Mesenchymal stem cell (in vitro differentiated cells and primary cell): ENCODE measurements around the gene CMYA5.

Experiments used
- DNase-seq: peaks from one replicate; pipeline ENCODE4 v3.0.0-alpha.2; 2013
- H2AFZ ChIP-seq: one replicate; pipeline ENCODE4 v1.6.1; 2013; ENCODE audit warnings: low read depth, mild to moderate bottlenecking, control low read depth, inconsistent platforms, low read length, moderate library complexity
- H2AK5ac ChIP-seq: 2 replicates; pipeline ENCODE4 v1.6.1; 2013; ENCODE audit warnings: low read length, moderate library complexity, mild to moderate bottlenecking, inconsistent platforms; ENCODE audit not compliant: severe bottlenecking
- H2BK120ac ChIP-seq: one replicate; pipeline ENCODE4 v1.6.1; 2013; ENCODE audit warnings: low read depth, mild to moderate bottlenecking, inconsistent platforms, low read length, moderate library complexity
- H2BK12ac ChIP-seq, 2 experiments: one replicate each; pipeline ENCODE4 v1.6.1; 2013; ENCODE audit warnings: inconsistent platforms in 2 of 2, low read length in 2 of 2, mild to moderate bottlenecking in 2 of 2, moderate library complexity in 2 of 2, control low read depth in 1 of 2
- H2BK15ac ChIP-seq: one replicate; pipeline ENCODE4 v1.6.1; 2013; ENCODE audit warnings: mild to moderate bottlenecking, low read depth, inconsistent platforms; ENCODE audit not compliant: poor library complexity, severe bottlenecking
- H2BK5ac ChIP-seq: 2 replicates; pipeline ENCODE4 v1.6.1; 2013; ENCODE audit warnings: low read depth, mild to moderate bottlenecking, low read length, control low read depth, inconsistent platforms; ENCODE audit not compliant: poor library complexity, severe bottlenecking
- H3K14ac ChIP-seq, 2 experiments: one replicate each; pipeline ENCODE4 v1.6.1; 2013; ENCODE audit warnings: inconsistent platforms in 2 of 2, low read length in 2 of 2, control low read depth in 1 of 2, mild to moderate bottlenecking in 1 of 2, moderate library complexity in 1 of 2
- H3K18ac ChIP-seq, 2 experiments: one replicate each; pipeline ENCODE4 v1.6.1; 2013; ENCODE audit warnings: inconsistent platforms in 2 of 2, low read length in 2 of 2, control low read depth in 1 of 2, low read depth in 1 of 2, mild to moderate bottlenecking in 1 of 2
- H3K23ac ChIP-seq, 2 experiments: one replicate each; pipeline ENCODE4 v1.6.1; 2013; ENCODE audit warnings: inconsistent platforms in 2 of 2, low read length in 2 of 2, mild to moderate bottlenecking in 2 of 2, moderate library complexity in 2 of 2, control low read depth in 1 of 2
- H3K27ac ChIP-seq: 2 replicates; pipeline ENCODE4 v1.5.1; 2013; ENCODE audit warnings: mild to moderate bottlenecking, moderate library complexity, low read length, control low read depth, inconsistent platforms; ENCODE audit not compliant: poor library complexity, severe bottlenecking
- H3K27me3 ChIP-seq, 2 experiments: 2 replicates each; pipeline versions ENCODE4 v1.6.1 to v1.7.0; 2013; ENCODE audit warnings: low read length in 2 of 2, mild to moderate bottlenecking in 2 of 2, moderate library complexity in 2 of 2, control low read depth in 1 of 2, inconsistent platforms in 1 of 2; ENCODE audit not compliant: control insufficient read depth in 1 of 2, insufficient read depth in 1 of 2
- H3K36me3 ChIP-seq, 2 experiments: 2 replicates each; pipeline versions ENCODE4 v1.6.1 to v1.7.0; 2013; ENCODE audit warnings: low read length in 2 of 2, control low read depth in 1 of 2, inconsistent platforms in 1 of 2, low read depth in 1 of 2, mild to moderate bottlenecking in 1 of 2; ENCODE audit not compliant: insufficient read depth in 2 of 2, control insufficient read depth in 1 of 2
- H3K4ac ChIP-seq, 2 experiments: one replicate each; pipeline ENCODE4 v1.6.1; 2013; ENCODE audit warnings: inconsistent platforms in 2 of 2, low read length in 2 of 2, mild to moderate bottlenecking in 2 of 2, moderate library complexity in 2 of 2, control low read depth in 1 of 2, low read depth in 1 of 2
- H3K4me1 ChIP-seq: 2 replicates; pipeline ENCODE4 v1.6.1; 2013; ENCODE audit warnings: low read depth, low read length, control low read depth; ENCODE audit not compliant: control insufficient read depth, insufficient read depth
- H3K4me2 ChIP-seq: 2 replicates; pipeline ENCODE4 v1.6.1; 2013; ENCODE audit warnings: low read length, mild to moderate bottlenecking, inconsistent platforms; ENCODE audit not compliant: poor library complexity, severe bottlenecking
- H3K4me3 ChIP-seq, 2 experiments: 2 replicates each; pipeline versions ENCODE4 v1.5.1 to v1.7.0; 2013; ENCODE audit warnings: low read length in 2 of 2, mild to moderate bottlenecking in 2 of 2, control low read depth in 1 of 2, low read depth in 1 of 2; ENCODE audit not compliant: insufficient read depth in 1 of 2
- H3K79me1 ChIP-seq: replicated peaks from 2 replicates; pipeline ENCODE4 v1.6.1; 2013; ENCODE audit warnings: mild to moderate bottlenecking, control low read depth, low read length, inconsistent platforms; ENCODE audit not compliant: poor library complexity, severe bottlenecking
- H3K9ac ChIP-seq: 2 replicates; pipeline ENCODE4 v1.7.0; 2013; ENCODE audit warnings: mild to moderate bottlenecking, low read length, moderate library complexity
- H3K9me3 ChIP-seq: 2 replicates; pipeline ENCODE4 v1.7.0; 2013; ENCODE audit warnings: mild to moderate bottlenecking, low read length; ENCODE audit not compliant: control insufficient read depth
- H4K8ac ChIP-seq: one replicate; pipeline ENCODE4 v1.6.1; 2013; ENCODE audit warnings: inconsistent platforms, mild to moderate bottlenecking, low read length, moderate library complexity
- H4K91ac ChIP-seq: one replicate; pipeline ENCODE4 v1.6.1; 2013; ENCODE audit warnings: mild to moderate bottlenecking, low read length, inconsistent platforms
- WGBS: methylation state at CpG from one replicate; pipeline ENCODE4 v1.1.7; 2013; ENCODE audit warnings: mixed read lengths; 5-methylcytosine and 5-hydroxymethylcytosine counted together

Gene CMYA5

DNA sequence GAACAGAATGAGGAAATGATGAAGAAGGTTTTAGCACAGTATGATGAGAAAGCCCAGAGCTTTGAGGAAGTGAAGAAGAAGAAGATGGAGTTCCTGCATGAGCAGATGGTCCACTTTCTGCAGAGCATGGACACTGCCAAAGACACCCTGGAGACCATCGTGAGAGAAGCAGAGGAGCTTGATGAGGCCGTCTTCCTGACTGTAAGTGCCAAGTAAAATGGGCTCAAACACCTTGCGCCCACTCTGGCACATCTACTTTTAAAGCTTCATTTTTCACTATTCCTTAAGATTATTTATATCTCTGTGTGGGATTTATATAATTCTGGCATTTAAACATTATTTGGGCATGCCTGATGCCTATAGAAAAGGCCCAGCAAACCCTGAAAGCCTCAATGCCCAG is 55.6 kb downstream of the CMYA5 start:
- Histone ChIP-seq H4K91ac (no peak overlapping the region), H2BK12ac (no peak overlapping the region), H2BK5ac (no peak overlapping the region), H2BK15ac (no peak overlapping the region), H3K4ac (no peak overlapping the region), H3K79me1 (no peaks in the 10 kb centered on the region), H2BK120ac (no peak overlapping the region), H3K4me3 (no peak overlapping the region), H3K4me1 (no peaks in the 10 kb centered on the region), H3K14ac (no peak overlapping the region), H3K4me2 (no peak overlapping the region), H4K8ac (no peak overlapping the region), H3K36me3 (peaks cover 0 to 6% of the 10 kb centered on the region in 2 experiments), H2AFZ (no peak overlapping the region), H3K27me3 (no peaks in the 10 kb centered on the region), H3K9ac (no peak overlapping the region), H3K18ac (no peak overlapping the region), H2AK5ac (no peak overlapping the region), H3K27ac (no peak overlapping the region), H3K9me3 (no peaks in the 10 kb centered on the region), H3K23ac (no peak overlapping the region)
- DNase-seq = no peak
- 100% methylated on average over 2 of the region's 3 CpGs for WGBS

DNA sequence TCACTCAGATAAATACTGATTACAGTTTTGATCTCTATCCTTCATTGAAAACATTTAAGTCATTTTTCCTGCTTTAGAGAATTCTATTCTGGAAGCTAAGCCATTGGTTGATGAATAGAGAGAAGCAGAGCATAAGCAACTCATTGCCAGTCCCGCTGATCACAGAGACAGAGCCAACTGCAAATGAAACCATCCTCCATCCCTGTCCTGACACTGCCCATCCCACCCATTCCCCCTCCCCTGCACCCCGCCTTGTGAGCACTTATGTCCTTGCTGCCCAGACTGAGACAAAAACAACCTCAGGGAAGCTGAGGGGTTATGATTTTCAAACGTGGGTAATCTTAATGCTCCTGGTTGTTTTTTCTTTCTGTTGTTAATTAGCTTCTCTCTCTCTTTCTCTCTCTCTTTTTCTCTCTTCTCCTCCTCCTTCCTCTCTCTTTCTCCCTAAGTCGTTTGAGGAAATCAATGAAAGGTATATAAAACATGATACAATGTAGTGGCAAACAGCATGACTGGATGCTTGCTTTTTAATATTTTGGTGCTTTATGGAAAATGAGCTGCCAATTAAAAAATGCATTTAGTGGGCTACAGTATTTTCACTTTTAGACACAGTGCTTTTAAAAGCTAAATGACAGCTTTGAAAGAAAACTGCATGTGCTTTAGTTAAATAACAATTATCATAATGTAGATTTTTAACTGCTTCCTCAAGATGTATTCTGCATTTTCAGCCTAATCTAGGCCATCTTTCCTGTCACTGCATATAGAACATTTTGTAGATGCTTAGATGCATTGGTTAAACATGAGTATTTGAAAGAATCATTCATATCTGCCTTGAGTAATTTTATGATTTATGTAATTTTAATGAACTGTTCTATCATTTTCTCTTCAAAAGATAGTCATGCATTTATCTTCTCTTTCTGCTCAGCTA is 57.3 kb downstream of the CMYA5 start:
- Histone ChIP-seq H2BK5ac (no peak overlapping the region), H2BK120ac (no peak overlapping the region), H3K4me1 (no peaks in the 10 kb centered on the region), H4K8ac (no peak overlapping the region), H3K36me3 (peaks cover 0 to 6% of the 10 kb centered on the region in 2 experiments), H3K27me3 (no peaks in the 10 kb centered on the region), H2BK12ac (no peak overlapping the region), H3K4me3 (no peak overlapping the region), H3K9ac (no peak overlapping the region), H2AFZ (no peak overlapping the region), H3K14ac (no peak overlapping the region), H3K4me2 (no peak overlapping the region), H3K18ac (no peak overlapping the region), H3K23ac (no peak overlapping the region), H2BK15ac (no peak overlapping the region), H4K91ac (no peak overlapping the region), H3K27ac (no peak overlapping the region), H3K4ac (no peak overlapping the region), H2AK5ac (no peak overlapping the region), H3K79me1 (no peaks in the 10 kb centered on the region), H3K9me3 (no peaks in the 10 kb centered on the region)
- no peak for DNase-seq
- 27% methylated on average over 2 of the region's 4 CpGs for WGBS

DNA sequence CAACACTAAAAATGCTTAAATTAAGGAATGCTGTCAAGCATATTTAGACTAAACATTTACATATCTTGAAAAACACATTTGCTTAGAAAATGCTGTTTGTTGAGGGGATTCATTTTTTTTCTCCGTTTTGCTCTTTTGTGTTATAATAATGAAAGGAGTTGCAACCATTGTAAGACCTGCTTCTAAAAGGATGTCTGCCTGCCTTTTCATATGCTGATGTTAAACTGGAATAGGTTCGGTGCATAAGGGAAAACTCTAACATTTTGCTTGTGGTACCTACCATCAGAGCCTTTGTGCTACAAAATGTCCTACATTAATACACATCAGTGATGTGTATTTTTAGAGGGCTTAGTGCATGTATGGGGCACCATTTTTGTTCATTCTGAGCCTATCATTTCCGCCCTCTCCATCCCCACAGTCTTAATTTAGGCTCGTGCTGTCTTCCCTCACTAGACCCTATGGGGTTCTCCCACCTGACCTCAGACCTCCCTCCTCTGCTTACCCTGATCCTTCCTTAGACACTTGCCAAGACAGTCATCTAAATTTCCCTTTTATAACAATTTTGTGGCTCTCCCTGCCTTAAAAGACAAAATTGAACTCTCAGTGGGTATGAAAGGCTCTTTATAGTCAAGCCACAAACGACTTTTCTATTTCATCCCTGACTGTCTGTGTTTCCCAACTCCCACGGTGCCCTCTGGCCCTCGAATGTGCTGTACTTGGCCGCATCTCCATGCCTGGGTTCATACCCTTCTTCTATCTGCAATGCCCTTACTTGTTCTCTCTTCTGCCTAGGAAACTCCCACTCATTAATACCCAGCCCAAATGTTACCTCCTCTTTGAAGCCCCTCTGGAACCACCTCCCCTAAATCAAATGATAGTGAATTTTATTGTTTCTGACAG is 61.2 kb downstream of the CMYA5 start:
- Histone ChIP-seq H3K27me3 (no peaks in the 10 kb centered on the region), H2BK15ac (no peak overlapping the region), H2BK12ac (no peak overlapping the region), H3K14ac (no peak overlapping the region), H2AK5ac (no peak overlapping the region), H4K8ac (no peak overlapping the region), H3K79me1 (no peaks in the 10 kb centered on the region), H3K4me1 (no peaks in the 10 kb centered on the region), H4K91ac (no peak overlapping the region), H3K9me3 (no peaks in the 10 kb centered on the region), H2AFZ (no peak overlapping the region), H3K36me3 (peaks cover 0 to 4% of the 10 kb centered on the region in 2 experiments), H2BK5ac (no peak overlapping the region), H3K27ac (no peak overlapping the region), H2BK120ac (no peak overlapping the region), H3K4ac (no peak overlapping the region), H3K23ac (no peak overlapping the region), H3K4me2 (no peak overlapping the region), H3K4me3 (no peak overlapping the region), H3K18ac (no peak overlapping the region), H3K9ac (no peak overlapping the region)
- DNase-seq = no peak
- 75% methylated on average over 7 of the region's 8 CpGs for WGBS

DNA sequence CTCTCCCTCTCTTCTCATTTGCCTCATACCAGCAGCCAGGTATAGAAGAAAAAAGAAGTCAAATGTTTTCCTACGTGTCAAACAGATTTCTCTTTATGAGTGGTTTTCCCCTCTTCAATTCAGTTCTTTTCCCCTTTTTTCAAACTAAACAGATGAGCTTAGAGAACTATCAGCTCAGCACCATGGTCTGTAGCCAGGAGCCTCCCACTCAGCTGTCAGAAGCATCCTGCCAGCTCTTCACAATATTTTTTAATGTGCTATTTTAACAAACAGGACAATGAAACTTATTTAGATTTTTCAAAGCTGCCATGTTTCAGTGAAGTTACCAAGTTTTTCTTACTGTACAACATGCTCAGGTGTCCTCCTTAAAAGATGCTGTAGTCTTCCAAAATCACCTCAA is 63.5 kb downstream of the CMYA5 start:
- H2AFZ ChIP-seq = no peak overlapping the region
- H3K4me3 ChIP-seq = no peak overlapping the region
- H3K36me3 ChIP-seq = no peaks in the 10 kb centered on the region
- H3K23ac ChIP-seq = no peak overlapping the region
- no peak overlapping the region for H2BK5ac ChIP-seq
- no peak overlapping the region for H2BK15ac ChIP-seq
- no peak overlapping the region for H3K18ac ChIP-seq
- no peaks in the 10 kb centered on the region for H3K9me3 ChIP-seq
- peaks cover 2% of the 10 kb centered on the region for H3K4me1 ChIP-seq
- H2AK5ac ChIP-seq = no peak overlapping the region
- H3K9ac ChIP-seq = no peak overlapping the region
- no peak overlapping the region for H2BK120ac ChIP-seq
- no peak overlapping the region for H3K27ac ChIP-seq
- H3K27me3 ChIP-seq = no peaks in the 10 kb centered on the region
- H3K14ac ChIP-seq = no peak overlapping the region
- 83% methylated on average over 1 of the region's 1 CpG for WGBS
- H2BK12ac ChIP-seq = no peak overlapping the region
- no peak overlapping the region for H4K91ac ChIP-seq
- H4K8ac ChIP-seq = no peak overlapping the region
- DNase-seq = no peak
- H3K4me2 ChIP-seq = no peak overlapping the region
- H3K79me1 ChIP-seq = no peaks in the 10 kb centered on the region
- H3K4ac ChIP-seq = no peak overlapping the region
